Skeletal muscle satellite cell (primary cell): ENCODE results near the gene MAGI1.
"Not testable (repeated sequence)": the region's sequence is repeated elsewhere in the genome, so short reads cannot be mapped to it uniquely, and the experiment has no call there.

Experiments
- H3K27me3 ChIP-seq: 2 replicates; pipeline ENCODE4 v1.7.0; 2013; ENCODE audit warnings: low read length; ENCODE audit not compliant: control insufficient read depth, insufficient read depth
- H3K36me3 ChIP-seq: 2 replicates; pipeline ENCODE4 v1.7.0; 2013; ENCODE audit warnings: mild to moderate bottlenecking, control low read depth, low read length; ENCODE audit not compliant: insufficient read depth
- H3K4me1 ChIP-seq: 2 replicates; pipeline ENCODE4 v1.7.0; 2013; ENCODE audit warnings: low read length; ENCODE audit not compliant: control insufficient read depth, insufficient read depth
- H3K4me2 ChIP-seq: 2 replicates; pipeline ENCODE4 v1.7.0; 2013; ENCODE audit warnings: mild to moderate bottlenecking, low read length
- H3K4me3 ChIP-seq: 2 replicates; pipeline ENCODE4 v1.7.0; 2013; ENCODE audit warnings: low read length
- H3K9ac ChIP-seq: 2 replicates; pipeline ENCODE4 v1.7.0; 2013; ENCODE audit warnings: mild to moderate bottlenecking, low read depth, low read length, moderate library complexity
- H3K9me3 ChIP-seq: replicated peaks from 2 replicates; pipeline ENCODE4 v1.7.0; 2013; ENCODE audit warnings: mild to moderate bottlenecking, control low read depth, low read length

MAGI1 gene

GRCh38 chr3:66037330-66037985 lies 1.3 kb downstream of the MAGI1 start:
- peak overlapping the region; percentile 97 for H3K4me2 ChIP-seq
- no peaks in the 10 kb centered on the region for H3K36me3 ChIP-seq
- H3K9me3 ChIP-seq, result no peaks in the 10 kb centered on the region
- H3K27me3 ChIP-seq, result no peaks in the 10 kb centered on the region
- H3K9ac ChIP-seq, result peak overlapping the region; percentile 96
- peaks cover 54% of the 10 kb centered on the region for H3K4me1 ChIP-seq
- H3K4me3 ChIP-seq, result peak overlapping the region; percentile 96

- H3K4me3 ChIP-seq, result peak overlapping the region; percentile 96
- no peaks in the 10 kb centered on the region for H3K9me3 ChIP-seq
- H3K27me3 ChIP-seq, result no peaks in the 10 kb centered on the region
- peaks cover 49% of the 10 kb centered on the region for H3K4me1 ChIP-seq
- peak overlapping the region; percentile 97 for H3K4me2 ChIP-seq
- H3K9ac ChIP-seq, result peak overlapping the region; percentile 96
- H3K36me3 ChIP-seq, result no peaks in the 10 kb centered on the region
Measured at GRCh38 chr3:66036586-66037148, 2.1 kb downstream of the MAGI1 start.

DNA sequence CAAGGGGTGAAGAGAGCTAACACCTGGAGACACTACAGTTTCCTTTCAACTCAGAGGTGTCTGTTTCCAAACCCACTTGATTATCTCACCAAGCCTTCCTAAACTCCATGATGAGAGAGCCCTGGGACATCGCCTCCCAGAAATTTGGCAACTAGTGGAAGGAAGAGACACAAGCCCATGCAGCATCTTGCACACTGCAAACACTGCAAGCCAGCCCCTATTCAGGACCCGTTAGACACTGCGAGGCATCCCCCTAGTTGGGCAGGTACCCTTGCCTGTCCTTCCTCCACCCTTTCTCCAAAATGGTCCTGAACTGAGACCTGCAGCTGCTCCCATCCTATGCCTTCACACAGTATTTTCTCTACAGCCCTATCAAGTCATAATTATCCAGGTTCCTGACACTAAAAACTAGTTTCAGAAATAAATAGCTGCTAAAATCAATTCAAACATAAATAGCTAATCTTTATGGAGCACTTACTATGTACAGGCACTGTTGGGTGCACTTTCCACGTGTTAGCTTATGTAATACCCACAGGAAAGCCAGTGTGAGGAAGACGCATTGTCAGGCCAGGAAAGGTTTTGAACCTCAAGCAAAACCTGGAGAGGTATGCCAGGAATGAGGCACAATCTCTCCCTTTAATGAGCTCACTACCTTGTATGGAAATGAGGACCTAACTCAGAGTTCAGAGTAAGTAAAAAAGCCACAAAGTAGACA lies 2.8 kb downstream of the MAGI1 start:
- Histone ChIP-seq H3K9ac (no peak overlapping the region), H3K9me3 (no peaks in the 10 kb centered on the region), H3K27me3 (no peaks in the 10 kb centered on the region), H3K4me2 (peak overlapping the region; percentile 97), H3K4me1 (peaks cover 41% of the 10 kb centered on the region), H3K4me3 (peak overlapping the region; percentile 96), H3K36me3 (no peaks in the 10 kb centered on the region)

DNA sequence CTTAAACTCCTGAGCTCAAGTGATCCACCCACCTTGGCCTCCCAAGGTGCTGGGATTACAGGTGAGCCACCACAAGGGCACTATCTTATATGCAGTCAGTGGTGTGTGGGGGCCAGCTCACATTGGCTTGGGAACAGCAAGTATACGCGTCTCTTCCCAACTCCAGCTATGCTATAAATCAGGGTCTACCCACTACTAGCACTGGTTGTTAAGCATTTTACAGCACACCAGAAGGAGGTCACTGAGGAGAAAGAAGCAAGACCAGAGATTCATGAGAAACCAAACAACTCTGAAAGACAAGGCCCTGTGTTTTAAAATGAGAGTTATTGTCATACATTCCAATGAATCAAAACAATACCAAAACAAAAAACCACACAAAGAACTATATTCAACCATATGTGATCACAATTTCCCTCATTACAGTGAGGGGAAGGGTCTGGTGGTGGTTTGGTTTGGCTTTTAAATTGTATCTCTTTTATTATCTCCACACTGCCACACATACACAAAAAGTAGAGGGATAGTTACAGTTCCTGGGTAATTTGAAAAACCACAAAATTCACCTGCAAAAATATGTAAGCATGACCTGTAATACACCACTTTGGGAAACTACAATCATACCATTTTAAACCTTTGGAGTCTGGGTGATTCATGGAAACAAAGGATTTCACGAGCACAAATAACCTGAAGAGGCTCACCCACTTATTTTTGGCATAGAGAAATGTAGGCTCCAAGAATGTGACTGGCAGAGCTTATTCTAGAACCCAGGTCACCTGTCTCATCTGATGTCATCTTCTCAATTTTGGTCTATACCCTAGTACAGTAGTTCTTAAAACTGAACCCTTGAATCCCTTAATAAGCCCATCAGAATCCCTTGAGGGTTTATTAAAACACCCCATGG lies 5.2 kb downstream of the MAGI1 start:
- Histone ChIP-seq H3K4me1 (peaks cover 23% of the 10 kb centered on the region), H3K9ac (no peak overlapping the region), H3K4me3 (no peak overlapping the region), H3K9me3 (no peaks in the 10 kb centered on the region), H3K4me2 (no peak overlapping the region), H3K27me3 (no peaks in the 10 kb centered on the region), H3K36me3 (no peaks in the 10 kb centered on the region)

DNA sequence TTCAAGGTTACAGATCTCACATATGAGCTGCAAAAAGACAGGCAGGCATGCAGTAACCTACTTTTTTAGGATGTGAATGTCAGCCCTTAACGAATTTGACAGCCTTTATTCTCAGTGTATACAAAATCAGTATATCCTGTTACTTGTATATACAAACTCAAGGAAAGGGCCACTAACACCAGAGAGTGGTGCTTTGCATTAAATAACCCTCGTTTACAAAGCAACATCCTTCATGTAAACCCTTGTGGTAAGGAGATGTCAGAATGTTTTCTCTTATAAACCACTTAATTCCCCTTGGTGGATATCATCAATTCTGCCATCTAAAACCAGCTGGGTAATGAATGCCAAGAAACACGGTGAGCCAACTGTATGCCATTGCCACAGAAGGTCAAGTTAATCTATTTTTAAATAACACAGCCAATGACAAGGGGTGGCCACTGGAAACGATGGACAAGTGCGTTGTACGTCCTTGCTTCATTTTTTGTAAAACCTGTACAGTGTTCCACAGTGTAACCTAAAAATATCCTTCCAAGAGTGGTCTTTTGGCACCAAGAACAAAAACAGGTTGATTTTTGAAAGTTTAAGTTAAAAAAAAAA lies 7.5 kb downstream of the MAGI1 start:
- no peak overlapping the region for H3K4me3 ChIP-seq
- no peaks in the 10 kb centered on the region for H3K36me3 ChIP-seq
- H3K9ac ChIP-seq, result no peak overlapping the region
- H3K9me3 ChIP-seq, result no peaks in the 10 kb centered on the region
- H3K4me1 ChIP-seq, result peaks cover 12% of the 10 kb centered on the region
- H3K4me2 ChIP-seq, result no peak overlapping the region
- H3K27me3 ChIP-seq, result no peaks in the 10 kb centered on the region

- no peaks in the 10 kb centered on the region for H3K9me3 ChIP-seq
- no peak overlapping the region for H3K4me2 ChIP-seq
- H3K4me1 ChIP-seq, result no peaks in the 10 kb centered on the region
- no peak overlapping the region for H3K9ac ChIP-seq
- no peaks in the 10 kb centered on the region for H3K36me3 ChIP-seq
- no peak overlapping the region for H3K4me3 ChIP-seq
- no peaks in the 10 kb centered on the region for H3K27me3 ChIP-seq
Measured at GRCh38 chr3:66029443-66029842, 9.3 kb downstream of the MAGI1 start.

GRCh38 chr3:66029014-66029413 lies 9.7 kb downstream of the MAGI1 start:
- Histone ChIP-seq H3K4me2 (no peak overlapping the region), H3K4me3 (no peak overlapping the region), H3K4me1 (no peaks in the 10 kb centered on the region), H3K9me3 (no peaks in the 10 kb centered on the region), H3K9ac (no peak overlapping the region), H3K27me3 (no peaks in the 10 kb centered on the region), H3K36me3 (no peaks in the 10 kb centered on the region)

DNA sequence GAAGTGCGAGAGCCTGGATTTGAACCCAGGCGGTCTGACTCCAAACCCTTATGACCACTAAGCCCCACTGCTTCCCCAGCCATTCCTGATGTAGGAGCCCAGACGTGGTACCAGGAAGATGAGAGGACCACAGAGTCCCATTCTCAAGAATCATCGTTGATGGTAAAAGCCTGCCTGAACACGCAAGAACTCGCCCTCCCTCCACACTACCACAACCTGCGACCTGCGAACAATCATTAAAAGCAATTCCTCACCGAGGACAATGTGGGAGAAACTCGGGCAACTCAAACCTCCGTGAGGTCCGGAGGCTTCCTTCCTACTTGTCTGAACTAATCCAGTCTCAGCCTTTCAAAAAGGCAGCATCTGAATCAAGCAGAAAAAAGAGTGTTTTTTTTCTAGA lies 10.3 kb downstream of the MAGI1 start:
- Histone ChIP-seq H3K9ac (no peak overlapping the region), H3K4me2 (no peak overlapping the region), H3K4me1 (no peaks in the 10 kb centered on the region), H3K27me3 (no peaks in the 10 kb centered on the region), H3K9me3 (no peaks in the 10 kb centered on the region), H3K4me3 (no peak overlapping the region), H3K36me3 (no peaks in the 10 kb centered on the region)

DNA sequence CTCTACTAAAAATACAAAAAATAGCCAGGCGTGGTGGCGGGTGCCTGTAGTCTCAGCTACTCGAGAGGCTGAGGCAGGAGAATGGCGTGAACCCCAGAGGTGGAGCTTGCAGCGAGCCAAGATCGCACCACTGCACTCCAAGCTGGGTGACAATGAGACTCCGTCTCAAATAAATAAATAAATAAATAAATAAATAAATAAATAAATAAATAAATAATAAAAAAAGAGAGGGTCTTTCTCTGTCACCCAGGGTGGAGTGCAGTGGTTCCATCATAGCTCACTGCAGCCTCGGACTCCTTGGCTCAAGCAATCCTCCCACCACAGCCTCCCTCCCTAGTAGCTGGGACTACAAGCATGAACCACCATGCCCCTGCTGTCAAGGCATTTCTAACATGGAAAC lies 11.6 kb downstream of the MAGI1 start:
- not testable (repeated sequence) for H3K36me3 ChIP-seq, H3K9ac ChIP-seq, H3K27me3 ChIP-seq, H3K4me1 ChIP-seq, H3K4me3 ChIP-seq, H3K4me2 ChIP-seq, H3K9me3 ChIP-seq

DNA sequence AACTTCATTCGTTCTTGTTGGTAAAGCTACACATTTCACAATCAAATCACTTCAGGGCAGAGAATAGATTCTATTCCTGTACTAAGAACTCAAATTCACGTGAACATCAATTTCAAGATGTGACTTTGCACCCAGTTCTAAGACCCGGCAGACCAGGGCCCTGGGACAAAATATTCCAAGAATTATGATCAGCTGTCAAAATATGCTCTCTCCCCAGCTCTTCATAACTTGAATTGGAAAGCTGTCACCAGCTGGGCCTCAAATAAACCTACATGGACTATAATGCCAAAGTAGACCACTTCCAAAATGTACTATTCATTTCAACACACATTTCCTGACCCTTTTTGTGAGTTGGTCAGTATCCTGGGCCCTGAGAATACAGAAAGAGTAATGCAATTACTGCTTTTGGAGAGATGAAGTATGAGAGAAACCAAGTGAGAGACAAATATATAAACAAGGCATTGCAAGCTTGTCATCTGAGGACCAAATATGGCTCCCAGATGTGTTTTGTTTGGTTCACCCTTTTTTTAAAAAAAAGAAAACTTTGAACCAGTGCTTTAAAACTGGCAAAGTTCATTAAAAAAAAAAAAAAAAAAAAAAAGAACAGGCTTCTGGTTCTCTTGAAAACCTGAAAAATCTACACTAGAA lies 14.9 kb downstream of the MAGI1 start:
- Histone ChIP-seq H3K4me3 (no peak overlapping the region), H3K4me2 (no peak overlapping the region), H3K4me1 (peaks cover 10% of the 10 kb centered on the region), H3K36me3 (no peaks in the 10 kb centered on the region), H3K27me3 (no peaks in the 10 kb centered on the region), H3K9ac (no peak overlapping the region), H3K9me3 (no peaks in the 10 kb centered on the region)
